Stimulated activated CD4-positive, alpha-beta T cell treated with anti-CD3 and anti-CD28 coated beads, Interleukin-2, amount 100 ng/mL, for 4 hours (primary cell): ENCODE measurements around the gene ELMOD3.
"Not testable (repeated sequence)": the region's sequence is repeated elsewhere in the genome, so short reads cannot be mapped to it uniquely, and the experiment has no call there.

Experiments used
- DNase-seq: peaks from one replicate; pipeline ENCODE4 v3.0.0-alpha.2; 2020; ENCODE audit warnings: low read depth

The ELMOD3 gene

DNA sequence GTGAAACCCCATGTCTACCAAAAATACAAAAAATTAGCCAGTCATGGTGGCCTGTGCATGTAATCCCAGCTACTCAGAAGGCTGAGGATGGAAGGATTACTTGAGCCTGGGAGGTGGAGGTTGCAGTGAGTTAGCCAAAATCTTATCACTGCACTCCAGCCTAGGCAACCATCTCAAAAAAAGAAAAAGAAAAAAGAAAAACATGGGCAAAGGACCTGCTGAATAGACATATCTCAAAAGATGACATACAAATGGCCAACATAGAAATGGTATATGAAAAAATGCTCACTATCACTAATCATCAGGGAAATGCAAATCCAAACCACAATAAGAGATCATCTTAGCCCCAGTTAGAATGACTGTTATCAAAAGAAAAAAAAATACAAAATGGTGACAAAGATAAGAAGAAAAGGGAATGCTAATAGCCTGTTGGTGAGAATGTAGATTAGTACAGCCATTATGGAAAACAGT is 25.4 kb upstream of the ELMOD3 start:
- DNase-seq: no peak

DNA sequence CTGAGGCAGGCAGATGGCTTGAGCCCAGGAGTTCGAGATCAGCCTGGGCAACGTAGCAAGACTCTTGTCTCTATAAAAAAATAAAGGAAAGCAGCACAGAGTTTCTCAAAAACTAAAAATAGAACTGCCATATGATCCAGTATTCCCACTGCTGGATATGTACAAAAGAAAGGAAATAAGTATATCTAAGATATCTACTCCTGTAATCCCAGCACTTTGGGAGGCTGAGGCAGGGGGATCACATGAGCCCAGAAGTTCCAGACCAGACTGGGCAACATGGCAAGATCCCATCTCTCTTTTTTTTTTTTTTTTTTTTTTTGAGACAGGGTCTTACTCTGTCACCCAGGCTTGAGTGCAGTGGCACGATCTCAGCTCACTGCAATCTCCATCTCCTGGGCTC is 24.9 kb upstream of the ELMOD3 start:
- not testable (repeated sequence) for DNase-seq

DNA sequence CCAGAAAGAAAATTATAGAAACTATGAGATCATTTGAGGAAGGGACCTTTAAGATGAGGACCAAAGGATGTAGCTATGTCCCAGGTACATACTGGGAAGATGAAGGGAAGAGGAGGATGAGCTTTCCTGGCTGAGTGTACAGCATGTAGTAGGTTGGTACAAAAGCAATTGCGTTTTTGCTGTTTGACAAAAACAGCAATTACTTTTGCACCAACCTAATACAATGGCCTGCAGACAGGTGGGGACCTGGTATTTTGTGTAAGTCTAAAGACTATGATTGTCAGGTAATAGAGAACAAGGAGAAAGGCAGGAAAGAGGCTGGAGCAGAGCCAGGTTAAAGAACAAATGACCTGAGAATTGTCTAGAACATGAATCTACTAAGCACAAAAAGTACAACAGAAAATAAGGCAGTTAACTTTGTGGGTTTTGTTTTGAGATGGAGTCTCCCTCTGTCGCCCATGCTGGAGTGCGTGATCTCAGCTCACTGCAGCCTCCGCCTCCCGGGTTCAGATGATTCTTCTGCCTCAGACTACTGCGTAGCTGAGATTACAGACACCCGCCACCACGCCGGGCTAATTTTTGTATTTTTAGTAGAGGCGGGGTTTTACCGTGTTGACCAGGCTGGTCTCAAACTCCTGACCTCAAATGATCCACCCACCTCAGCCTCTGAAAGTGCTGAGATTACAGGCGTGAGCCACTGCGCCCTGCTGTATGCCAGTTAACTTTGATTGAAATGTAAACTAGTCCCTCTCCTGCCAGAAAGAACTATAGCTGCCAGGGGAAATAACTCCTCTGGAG is 23.5 kb upstream of the ELMOD3 start:
- no peak for DNase-seq

DNA sequence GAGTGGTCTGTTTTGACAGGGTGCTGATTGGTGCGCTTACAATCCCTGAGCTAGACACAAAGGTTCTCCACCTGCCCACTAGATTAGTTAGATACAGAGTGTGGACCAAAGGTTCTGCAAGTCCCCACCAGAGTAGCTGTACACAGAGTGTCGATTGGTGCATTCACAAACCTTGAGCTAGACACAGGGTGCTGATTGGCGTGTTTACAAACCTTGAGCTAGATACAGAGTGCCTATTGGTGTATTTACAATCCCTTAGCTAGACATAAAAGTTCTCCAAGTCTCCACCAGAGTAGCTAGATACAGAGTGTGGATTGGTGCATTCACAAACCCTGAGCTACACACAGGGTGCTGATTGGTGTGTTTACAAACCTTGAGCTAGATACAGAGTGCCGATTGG is 20.7 kb upstream of the ELMOD3 start:
- DNase-seq: not testable (repeated sequence)

DNA sequence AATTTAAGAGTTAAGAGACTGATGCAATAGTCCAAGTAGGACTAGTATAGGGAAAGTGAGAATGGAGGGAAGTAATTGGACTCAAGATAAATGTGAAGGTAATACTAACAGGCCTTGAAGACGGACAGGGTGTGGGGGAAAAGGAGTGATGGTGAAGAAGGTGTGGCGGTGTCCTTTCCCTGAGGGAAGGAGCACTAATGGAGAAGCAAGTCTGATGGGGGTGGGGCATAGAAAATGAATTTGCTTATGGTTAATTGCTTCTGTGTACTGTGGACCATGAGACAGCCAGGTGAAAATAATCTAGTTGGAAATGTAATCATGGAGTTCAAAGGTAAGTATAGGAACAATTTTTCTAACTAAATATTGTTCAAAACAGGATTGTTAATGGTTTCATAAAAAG is 19.6 kb upstream of the ELMOD3 start:
- DNase-seq: no peak

DNA sequence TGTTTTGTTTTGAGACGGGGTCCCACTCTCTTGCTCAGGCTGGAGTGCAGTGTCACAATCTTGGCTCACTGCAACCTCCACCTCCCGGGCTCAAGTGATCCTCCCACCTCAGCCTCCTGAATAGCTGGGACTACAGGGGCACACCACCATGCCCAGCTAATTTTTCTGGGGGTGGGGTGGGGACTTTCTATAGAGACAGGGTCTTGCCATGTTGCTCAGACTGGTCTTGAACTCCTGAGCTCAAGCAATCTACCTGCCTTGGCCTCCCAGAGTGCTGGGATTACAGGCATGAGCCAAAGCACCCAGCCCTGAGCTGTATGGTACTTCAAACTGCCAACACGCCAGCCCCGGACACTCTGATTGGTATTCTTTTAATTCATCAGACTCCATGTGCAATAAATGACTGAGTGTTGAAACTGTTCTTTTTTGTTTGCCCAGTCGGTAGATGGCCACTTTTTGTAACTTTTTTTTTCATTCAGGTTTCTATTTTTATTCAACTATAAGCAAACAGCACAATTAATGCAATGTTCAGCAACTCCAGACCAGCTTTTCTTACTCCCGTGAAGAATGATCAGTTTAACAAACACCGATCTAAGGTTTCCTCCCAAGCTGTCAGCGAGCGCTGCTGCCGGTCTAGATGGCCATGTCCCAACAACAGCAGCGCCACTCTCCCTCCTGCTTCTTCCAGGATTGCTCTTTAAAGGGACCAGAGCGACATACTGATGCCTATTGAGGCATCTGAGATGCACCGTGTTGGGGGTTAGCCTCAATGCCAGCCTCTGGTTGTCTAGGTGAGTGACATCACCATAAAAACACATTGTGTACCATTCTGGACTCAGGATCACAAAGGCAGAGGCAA is 14.3 kb upstream of the ELMOD3 start:
- DNase-seq: no peak

DNA sequence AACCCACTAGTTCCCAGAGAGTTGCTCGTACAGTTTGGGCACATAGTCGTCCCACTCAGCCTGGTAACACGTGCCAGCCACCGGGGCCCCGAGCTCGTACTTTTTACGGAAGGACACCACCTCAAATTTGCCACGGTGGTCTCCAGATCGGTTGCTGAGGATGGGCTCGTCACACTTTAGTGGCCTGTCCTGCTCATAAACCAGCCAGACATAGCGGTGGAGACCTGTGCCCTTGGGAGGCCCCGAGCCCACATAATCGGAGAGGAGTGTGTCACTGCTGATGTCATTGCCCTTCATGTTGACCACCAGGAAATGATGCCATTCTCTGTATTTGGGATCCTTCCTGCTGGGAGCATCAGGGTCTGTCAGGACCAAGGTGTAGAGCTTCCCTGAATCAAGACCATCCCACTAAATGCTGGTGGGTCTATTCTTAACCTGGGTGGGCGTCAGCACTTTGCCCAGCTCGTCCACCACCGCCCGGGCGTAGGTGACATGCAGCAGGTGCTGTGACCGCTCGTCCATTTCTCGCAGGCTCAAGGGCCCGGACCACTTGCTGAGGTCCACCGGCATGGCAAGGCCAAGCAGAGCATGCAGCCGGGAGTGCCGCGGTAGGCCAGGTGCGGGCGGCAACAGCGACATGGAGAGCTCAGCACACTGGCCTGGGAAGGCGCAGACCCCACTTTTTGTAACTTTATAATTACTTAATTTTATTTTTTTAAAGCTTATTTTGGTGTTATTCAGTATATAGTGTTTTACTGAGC is 13.1 kb upstream of the ELMOD3 start:
- no peak for DNase-seq

DNA sequence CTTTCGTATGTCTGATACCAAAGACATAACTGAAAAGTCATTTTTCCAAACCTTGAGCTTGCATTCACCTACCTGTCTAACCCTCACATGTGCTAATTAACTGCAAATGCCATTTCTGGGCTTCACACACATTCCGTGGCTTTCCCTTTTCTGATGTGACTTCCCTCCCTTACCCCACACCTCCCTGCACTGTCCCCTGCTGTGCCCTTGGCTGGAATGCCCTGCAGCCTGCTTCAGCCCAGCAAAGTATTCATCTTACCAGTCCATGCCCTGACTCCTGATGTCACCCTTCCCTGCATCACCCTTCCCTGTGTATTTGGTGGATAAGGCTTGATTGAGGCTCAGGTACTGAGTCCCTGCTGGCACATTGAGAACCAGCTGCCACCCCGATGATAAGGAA is 12.4 kb upstream of the ELMOD3 start:
- DNase-seq: no peak

DNA sequence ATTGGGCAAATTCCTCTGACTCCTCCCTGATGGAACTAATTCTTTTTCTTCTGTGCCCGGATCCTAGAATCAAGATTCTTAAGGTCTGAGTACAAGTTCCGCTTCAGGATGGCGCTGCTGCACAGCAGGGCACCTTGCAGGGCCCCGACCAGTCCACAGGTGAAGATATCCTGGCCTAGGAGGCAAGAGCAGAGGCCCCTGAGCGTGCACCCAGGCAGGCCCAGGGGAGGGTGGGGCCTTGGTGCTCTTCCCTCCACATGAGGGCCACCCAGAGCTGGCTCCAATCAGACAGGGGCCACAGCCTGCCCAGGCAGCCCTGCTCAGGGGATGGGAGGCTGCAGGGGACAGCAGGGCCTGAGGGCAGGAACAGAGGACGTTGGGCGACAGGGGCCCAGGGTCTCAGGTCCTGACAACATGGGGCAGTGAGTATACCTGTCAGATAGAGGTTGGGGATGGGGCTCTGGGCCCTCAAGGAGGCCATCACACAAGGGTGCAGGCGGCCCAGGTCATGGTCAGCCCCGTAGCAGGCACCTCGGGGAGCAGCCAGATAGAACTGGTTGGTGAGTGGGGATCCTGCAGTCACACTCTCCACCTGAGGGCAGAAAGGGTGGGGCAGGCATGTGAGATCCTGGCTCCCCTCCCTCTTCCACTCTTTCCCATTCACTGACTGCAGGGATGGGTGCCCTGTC is 11.2 kb upstream of the ELMOD3 start:
- not testable (repeated sequence) for DNase-seq

DNA sequence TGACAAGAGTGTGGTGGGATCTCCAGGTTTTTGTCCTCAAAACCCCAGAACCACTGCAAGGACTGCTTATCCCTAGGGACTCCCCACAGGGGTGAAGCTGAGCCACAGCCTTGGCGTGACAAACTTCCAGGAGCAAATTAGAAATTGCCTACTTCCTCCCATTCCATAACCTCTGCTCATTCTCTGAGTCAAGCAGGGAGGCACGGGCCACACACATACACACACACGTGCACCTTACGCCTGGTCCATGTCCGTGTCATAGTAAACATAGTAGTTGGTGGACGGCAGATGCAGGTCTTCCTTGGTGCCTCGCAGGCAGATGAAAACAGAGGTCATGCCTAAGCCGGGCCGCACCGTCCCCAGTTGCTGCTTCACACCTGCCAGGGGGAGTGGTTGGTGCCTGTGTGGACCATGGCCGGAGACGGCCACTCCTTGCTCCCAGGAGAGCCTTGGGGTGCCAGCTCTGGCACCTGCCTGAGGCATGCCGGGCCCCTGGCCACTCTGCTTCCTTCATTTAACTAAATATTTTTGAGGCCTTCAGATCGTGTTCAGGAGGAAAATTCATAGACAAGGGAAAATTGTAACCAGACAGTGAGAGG is 10.1 kb upstream of the ELMOD3 start:
- DNase-seq: no peak

DNA sequence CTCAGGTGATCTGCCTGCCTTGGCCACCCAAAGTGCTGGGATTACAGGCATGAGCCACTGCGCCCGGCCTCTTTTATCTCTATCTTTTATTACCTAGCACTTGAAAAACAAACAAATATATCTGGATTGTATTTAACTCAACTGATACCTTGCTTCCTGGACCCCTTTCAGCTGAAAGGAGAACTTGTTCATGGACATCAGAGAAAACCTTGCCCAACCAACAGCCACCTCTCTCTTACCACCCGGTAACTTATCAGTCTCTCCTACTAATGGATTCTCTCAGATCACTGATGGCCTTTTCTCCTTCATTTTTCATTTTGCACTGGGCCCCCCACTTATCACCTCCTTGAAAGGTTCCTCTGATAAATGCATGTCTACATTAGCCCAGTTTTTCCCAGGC is 7.0 kb upstream of the ELMOD3 start:
- DNase-seq: no peak

DNA sequence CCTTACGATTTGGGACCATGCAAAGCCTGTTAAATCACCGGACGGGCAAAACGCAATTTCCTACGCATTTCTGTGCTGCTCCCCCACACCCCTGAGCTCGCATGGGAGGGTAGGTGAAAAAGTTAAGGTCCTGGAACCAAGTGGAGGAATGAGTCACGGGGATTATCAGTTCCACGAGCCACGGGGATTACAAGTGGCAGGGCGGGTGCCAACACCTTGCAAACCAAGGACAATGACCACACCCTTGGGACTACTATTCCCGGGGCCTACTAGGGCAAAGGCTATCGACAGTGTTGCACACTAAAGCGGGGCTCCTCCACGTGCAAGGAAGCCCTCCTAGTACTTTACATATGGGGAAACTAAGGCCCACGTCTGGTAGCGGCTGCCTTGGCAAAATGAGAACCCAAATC is 688 bp upstream of the ELMOD3 start:
- DNase-seq: no peak

DNA sequence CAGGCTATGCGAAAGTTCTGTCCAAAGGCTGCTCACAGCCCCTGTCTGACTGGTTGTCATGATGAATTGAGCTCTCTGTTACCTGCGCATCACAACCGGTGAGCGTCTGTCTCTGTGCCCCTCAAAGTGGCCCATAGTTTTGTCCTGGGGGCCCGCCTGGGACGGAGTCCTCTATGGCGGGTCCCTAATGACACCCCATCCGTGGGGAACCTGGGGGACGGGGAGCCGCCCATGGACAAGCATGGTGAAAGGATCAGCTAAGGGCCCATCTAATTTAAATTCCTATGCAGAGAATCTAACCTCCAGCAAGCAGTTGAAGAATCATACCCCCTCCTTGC is 473 bp downstream of the ELMOD3 start:
- DNase-seq: no peak

DNA sequence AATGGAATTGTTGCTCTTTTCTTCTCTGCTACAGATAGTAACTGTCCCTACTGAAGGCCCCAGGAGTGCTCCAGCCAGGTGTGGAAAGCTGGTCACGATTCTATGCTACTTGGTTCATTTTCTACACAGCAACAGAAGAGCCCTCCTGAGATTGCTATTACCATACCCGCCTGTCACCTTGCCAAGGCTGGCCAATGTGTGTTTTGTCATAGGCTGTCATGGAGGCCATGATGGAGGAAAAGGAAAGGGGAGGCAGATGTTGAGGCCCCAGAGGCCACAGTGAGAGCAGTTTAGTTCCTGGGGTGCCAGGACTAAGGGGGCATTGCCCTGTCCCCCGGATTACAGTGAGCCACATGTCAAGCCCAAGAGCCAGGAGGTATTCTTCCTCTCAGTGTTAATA is 952 bp downstream of the ELMOD3 start:
- no peak for DNase-seq

DNA sequence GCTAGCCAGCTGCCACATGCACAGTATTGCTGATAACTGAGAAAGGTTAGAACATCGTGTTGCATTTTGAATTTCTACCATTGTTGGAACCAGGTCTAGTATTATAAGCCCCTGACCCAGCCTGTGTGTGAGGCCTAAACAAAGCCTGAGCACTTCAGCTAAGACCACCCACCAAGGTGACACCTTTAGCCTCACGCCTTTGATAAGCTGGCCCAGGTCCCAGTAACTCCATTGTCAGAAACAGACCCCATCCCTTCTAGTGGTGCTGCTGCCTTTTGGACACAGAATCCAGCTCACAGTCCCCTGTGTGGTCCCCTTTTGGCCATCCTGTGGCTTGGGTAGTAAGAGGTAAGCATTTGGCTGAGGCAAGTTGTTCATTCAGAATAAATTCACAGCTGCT is 1.6 kb downstream of the ELMOD3 start:
- no peak for DNase-seq

DNA sequence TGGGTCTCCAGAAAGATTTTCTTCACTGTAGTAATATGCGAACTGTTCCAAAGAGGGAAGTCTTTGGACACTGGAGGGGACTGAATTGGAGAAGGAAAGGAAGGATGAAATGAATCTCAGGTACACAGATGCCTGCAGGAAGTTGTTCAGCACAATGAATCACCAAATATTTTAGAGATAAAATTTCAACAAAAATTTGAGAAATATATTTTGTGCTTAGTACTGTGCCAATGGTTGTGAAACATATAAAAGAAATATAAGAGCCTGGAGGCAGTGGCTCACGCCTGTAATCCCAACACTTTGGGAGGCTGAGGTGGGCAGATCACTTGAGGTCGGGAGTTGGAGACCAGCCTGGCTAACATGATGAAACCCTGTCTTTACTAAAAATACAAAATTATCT is 3.2 kb downstream of the ELMOD3 start:
- DNase-seq: no peak

DNA sequence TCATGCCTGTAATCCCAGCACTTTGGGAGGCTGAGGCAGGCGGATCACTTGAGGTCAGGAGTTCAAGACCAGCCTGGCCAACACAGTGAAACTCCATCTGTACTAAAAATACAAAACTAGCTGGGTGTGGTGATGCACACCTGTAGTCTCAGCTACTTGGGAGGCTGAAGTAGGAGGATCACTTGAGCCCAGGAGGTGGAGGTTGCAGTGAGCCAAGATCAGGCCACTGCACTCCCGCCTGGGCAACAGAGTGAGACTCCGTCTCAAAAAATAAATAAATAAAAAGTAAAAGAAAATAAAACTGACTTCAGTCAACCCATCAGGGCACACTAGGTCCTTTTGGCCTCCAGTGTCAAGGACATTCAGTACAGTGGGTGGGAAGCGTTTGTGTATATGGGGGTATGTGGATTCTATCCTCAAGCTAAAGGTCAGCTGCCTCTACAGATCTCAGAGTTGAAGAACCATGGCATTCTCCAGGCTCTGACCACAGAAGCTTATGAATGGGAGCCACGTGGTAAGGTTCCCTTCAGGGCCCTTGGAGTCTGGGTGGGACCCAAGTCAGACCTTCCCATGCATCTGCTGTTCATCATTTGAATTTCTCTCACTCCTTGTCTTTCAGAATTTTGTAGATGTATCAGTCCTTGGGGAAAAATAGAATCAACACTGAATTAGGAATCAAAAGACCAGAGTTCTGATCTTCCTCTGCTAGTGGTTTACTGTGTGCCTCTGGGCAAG is 8.3 kb downstream of the ELMOD3 start:
- not testable (repeated sequence) for DNase-seq

DNA sequence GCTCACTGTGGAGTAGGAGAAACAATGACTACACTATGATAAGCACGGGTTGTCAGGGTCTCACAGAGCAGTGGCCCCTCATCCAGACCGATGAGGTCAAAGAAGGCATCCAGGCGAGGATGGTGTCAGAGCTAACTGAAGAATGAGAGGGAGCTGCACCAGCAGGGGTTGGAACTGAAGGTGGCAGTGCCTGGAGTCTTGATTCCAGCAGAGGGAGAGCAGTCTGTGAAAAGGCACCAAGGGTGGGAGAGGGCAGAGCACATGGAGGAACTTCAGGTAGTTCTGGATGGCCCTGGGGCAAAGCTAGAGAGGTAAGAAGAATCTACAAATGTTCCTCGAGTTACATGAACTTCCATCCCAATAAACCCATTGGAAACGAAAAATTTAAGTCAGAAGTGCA is 12.6 kb downstream of the ELMOD3 start:
- no peak for DNase-seq

DNA sequence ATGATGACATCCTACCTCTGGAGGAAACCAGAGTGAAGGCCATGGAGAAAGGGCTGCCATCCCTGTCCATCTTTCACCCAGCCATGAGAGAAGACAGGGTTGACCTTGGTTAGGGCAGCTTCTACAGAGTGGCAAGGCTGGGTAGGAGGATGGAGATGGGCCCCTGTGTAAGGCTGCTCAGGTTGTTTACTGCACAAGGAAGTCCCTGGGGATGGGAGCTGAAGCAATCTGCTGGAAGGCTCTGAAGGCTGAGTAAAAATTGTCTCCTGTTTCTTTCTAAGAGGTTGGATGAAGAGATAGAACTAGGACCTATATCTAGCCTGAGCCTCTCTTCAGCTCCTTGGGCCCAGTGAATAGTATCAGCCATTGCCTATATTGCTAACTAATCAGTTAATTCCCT is 14.4 kb downstream of the ELMOD3 start:
- DNase-seq: no peak

DNA sequence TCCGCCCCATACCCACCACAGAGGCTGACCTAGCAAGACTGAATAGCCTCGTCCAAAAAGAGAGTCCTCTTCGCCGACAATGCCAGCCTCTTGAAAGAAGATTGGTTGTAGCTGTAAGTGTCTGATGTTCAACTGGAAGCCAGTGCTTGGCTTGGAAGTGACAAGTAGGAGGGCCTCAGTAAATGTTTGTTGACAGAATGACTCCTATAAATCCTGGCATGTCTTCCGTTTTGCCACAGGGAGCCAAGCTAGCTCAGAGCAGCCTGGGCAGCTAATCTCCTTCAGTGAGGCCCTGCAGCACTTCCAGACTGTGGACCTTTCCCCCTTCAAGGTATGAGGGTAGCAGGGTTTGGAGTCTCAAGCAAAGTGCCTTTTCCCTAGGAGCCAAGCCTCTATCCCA is 14.9 kb downstream of the ELMOD3 start:
- DNase-seq: no peak

DNA sequence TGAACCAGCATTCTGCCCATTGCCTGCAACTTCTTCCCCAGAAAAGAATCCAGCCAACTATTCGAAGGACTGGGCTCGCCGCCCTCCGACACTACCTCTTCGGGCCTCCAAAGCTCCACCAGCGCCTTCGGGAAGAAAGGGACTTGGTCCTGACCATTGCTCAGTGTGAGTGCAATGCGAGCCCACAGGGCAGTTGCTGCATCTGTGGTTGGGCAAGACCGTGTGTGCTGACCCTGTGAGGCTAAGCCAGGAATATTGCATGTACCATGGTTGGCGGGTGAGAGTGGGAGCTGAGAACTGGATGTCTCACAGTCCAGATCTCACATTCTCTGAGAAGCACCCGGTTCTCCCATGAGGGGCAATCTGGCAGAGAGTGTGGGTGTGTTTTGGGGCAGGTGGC is 16.5 kb downstream of the ELMOD3 start:
- DNase-seq: no peak
